NCI-H1092 (cell line): ENCODE measurements around the gene HOMER3.

ENCODE experiments used
- DNase-seq: peaks from one replicate; lab custom pipeline; 2025; lab: John Stamatoyannopoulos, UW

Gene HOMER3

DNA sequence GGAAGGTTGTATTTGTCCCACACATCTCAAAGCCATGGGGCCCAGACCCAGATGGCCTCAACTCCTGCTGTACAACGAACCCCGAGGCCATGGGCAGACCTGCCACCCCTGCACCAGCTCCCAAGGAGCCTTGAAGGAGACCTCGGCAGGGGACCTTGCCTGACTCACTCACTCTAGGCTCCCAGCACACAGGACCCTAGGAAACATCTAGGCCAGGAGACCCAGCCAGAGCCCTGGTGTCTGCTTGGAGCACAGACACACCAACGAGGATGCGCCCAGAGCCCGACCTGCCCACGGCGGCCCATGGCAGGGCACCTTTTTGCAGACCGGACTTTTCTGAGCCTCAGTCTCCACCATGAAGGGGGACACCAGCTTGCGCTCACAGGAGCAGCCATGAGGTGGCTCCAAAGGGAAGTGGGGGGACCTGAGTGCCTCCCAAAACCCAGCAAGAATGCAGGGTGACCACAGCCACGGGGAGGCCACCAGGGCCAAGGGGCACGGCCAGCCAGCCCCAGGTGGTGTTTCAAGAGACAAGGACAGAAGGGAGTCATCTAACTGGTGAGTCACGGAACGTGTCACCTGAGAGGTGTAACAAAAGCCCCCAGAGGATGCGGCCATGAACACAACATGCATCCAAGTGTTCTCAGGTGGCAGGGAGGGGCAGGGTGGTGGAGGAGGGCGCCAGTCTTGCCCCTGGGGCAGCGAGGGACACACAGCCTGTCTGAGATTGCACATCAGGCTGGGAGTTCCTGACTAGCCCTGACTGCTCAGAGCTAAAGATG, 40.1 kb downstream of the HOMER3 start:
- no peak for DNase-seq

DNA sequence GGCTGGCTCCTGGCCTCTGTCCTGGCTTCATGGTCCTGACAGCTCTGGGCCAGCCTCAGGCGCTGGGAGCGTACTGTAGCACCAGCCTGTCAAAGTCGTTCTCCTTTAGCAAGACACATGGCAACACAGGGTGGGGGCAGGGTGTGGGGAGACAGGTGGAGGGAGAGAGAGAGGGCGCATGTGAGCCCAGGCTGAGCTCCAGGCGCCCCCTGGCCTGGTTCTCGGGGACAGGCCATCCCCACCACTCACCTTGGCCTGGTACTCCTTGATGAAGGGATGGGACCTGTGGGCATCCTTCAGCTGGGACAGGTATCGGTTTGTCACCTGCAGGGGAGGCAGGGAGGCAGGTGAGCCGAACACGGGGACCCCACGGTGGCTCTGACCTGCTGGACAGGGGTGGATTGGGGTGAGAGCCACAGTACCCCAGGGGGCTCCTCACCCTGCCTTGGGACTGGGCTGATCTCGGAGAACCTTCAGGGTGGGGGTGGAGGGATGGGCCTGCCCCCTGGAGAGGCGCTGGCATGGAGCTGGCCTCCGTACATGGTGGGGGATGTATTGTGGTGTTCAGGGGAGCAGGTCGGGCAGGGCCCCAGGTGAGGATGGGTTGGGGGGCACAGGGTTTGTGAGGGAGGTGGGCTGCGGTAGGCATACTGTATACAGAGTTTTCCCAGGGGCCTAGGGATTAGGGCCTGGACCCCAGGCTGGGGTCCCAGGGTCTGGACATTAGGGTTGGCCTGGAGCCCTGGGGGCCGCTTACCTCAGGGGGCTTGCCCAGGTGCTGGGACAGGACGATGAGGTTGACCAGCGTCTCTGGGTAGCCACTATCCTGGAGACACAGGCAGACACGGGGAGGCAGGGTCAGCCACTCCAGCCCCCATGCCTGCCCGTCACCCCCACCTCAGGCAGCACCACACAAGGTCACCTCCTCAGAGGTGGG, 41.1 kb downstream of the HOMER3 start:
- no peak for DNase-seq

DNA sequence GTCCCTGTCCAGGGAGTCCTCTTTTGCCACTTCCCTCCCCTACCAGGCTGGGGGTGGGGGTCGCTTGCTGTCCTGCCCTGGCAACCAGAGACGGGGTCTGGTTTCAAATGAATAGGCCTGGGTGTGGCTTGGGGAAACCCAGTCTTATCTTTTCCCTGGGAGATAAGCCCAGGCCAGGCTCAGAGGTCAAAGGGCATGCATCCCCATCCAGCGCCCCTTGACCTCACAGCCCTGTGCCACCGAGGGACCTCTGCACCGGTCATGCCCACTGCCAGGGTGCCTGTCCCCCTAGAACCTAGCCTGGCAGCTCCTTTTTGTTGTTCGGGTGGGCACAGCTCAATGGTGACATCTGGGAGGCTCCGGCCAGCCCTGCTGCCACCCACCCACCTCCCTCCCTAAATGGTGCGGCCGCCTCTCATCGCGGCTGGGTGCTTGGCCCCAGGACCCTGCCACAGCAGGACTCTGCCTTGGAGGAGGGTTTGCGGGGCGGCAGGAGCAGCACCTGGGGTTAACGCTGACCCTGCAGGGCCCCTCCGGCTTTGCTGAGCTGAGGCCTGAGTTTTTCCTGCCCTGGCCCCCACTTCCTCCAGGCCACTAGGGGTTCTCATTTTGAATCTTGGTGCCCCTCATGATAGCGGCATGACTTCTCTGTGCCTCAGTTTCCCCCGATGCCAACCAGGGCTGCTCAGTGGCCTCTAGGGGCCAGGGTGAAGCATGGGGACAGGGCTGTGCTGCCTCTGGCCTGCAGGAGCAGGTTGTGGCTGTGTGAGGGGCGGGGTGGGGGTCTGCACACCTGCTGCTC, 42.2 kb downstream of the HOMER3 start:
- no peak for DNase-seq

- DNase-seq, result no peak
These were observed 42.9 kb downstream of the HOMER3 start for GRCh38 chr19:18898081-18898606.

DNA sequence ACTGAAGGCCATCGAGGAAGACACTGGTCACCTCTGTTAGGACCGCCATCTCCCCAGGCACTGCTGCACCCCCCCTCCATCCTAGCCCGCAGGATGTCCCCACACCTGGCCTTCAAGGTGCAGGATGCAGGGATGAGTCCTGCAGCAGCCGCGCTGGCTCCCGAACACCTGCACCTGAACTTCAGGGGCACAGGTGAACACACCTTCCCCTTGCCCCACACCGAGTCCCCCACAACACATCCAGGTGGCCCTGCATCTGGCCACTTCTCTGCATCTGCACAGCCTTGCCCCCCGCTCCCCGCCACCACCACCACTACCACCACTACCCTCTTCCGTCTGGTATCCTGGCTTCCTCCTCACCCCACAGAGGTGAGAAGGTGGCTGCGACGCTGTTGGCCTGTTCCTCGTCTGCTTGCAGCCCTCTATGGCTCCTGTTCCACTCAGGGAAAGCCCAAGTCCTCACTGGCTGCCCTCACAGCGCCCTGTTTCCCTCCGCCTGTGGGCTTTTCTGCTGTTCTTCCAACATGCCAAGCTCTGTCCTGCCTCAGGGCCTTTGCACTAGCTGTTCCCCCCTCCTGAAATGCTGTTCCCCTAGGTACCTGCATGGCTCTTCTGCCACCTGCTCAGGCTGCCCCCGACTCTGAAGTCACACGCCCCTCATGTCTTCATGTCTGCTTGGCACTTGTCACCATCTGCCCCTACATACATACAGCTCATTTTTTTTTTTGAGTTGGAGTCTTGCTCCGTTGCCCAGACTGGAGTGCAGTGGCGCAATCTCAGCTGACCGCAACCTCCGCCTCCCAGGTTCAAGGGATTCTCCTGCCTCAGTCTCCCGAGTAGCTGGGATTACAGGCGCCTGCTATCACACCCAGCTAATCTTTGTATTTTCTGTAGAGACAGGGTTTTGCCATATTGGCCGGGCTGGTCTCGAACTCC, 43.7 kb downstream of the HOMER3 start:
- no peak for DNase-seq

DNA sequence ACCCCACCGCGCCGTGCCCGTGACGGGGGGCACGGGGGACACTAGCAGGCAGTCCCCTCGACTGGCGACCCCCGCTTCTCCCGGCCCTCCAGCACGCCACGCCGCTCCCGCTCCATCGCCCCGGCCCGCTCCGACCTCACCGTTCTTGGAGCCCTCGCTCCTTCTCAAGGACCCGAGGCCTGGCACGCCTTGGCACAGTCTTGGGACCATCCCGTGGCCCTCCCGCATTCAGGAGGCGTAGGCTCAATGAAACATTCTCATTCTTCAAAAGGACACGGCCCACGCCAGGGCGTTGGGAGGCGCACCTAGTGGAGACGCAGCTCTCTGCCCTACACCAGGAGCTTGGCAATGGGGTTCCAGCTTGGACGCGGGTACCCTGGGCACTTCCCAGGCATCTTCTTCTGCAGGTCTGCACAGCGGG, 44.6 kb downstream of the HOMER3 start:
- no peak for DNase-seq

- DNase-seq, result peak; percentile 21
These were observed 45.1 kb downstream of the HOMER3 start, which contains the start of gene CERS1 for GRCh38 chr19:18895824-18896341. TSS of gene CERS1 (minus strand) at chr19:18896158. CDS start at chr19:18896072, 86 bp downstream.

DNA sequence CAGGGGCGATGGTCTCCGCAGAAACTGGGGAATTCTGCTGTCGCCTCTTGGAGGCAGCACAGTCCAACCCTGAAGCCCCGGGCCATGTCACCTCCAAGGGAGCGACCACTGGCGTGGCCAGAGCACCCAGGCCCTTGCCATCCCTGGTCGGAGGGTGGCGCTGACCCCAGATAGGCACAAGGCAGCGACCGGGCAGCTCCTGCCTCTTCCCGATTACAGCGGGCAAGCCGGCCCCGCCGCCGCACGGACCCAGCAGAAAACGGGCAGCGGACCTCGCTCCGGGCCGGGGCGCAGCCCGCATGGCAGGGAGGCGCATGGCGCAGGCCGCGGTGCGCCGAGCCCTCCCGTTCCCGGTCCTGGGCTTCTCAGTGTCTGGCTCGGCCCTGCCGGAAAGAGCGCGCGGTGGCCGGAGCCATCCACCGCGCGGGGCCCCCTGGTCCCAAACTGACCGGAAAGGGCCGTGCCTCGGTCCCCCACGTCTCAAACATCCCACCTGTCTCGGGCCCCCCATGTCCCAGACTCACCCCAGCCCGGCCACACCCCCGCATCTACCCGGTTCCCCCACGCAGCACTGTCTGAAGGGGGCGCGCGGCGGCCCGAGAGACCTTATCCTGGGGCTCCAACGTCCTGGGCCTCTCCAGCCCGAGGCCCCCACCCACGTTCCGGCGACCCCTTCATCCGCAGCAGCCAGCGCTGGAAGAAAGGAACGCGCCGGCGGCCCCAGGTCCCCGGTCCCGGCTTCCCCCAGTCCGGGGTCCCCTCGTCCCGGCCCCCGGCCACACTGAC, 45.8 kb downstream of the HOMER3 start:
- no peak for DNase-seq

DNA sequence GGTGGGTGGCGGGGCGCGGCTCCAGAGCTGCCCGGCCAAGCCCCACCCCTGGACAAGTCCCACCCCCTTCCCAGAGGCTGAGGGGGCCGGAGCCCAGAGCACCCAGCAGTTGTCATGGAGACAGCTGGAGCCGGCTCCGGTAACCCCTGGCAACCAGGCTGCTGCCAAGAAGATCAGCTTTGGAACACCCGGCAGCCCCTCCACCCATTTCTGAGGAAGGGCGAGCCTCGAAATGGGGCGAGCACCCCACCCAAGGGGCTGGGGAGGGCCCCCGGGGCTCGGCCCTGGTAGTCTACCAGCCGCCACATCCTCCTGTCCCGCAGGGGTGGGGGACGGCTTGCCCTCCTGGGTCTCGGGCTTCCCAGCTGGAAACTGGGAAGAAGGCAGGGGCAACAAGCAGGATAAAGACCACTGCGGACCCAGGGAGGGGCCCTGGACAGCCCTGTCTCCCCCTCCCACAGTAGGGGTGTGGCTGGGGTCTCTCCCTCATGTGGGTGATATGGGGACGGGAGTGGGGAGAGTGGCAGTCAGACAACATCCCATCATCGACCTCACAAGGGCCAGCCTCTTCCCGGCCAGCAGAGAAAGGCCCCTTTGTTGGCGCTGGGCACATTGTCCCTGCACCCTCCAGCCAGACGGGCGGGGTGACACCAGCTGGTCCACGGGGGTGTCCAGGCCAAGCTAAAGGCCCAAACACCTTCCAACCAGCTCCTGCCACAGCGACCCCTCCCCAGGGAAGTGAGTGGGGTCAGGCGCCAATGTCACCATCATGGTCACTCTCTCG, 46.6 kb downstream of the HOMER3 start:
- peak; percentile 69 for DNase-seq

GRCh38 chr19:18893587-18894253, 47.3 kb downstream of the HOMER3 start:
- no peak for DNase-seq

- no peak for DNase-seq
These were observed 50.9 kb downstream of the HOMER3 start for GRCh38 chr19:18889949-18890745.

- no peak for DNase-seq
These were observed 54.0 kb downstream of the HOMER3 start for GRCh38 chr19:18886972-18887371.

DNA sequence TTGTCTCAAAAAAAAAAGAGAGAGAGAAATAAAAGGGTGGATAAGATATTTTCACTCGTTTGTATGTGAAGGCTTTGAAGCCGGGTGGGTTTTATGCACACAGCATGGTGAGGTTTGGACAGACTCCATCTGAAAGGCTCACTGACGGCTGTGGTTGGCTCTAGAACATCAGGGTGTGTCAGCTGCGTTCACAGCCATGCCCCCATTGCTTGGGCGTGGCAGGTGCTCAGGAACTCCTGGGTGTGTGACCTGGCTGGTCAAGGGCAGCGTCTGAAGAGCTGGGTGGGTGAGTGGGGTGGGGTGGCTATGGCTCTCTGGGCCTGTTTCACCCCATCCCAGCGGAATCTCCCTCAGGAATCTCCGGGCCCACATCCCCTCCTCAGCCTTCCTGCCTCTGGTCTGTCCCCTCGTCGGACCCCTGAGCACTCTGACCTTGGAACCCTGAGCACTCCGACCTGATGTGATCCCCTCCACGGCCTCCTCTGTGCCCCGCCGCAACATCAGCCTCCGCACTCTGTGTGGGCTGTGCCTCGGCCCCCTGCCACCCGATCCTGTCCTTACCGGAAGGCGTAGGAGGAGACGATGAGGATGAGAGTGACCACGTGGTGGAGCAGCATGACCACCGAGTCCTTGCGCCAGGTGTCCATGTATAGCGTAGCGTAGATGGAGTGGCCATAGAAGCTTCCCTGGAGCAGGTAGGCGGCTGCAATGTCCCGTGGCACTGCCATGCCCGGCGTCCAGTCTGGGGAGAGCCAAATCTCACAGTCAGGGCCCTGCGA, 57.3 kb downstream of the HOMER3 start:
- no peak for DNase-seq

DNA sequence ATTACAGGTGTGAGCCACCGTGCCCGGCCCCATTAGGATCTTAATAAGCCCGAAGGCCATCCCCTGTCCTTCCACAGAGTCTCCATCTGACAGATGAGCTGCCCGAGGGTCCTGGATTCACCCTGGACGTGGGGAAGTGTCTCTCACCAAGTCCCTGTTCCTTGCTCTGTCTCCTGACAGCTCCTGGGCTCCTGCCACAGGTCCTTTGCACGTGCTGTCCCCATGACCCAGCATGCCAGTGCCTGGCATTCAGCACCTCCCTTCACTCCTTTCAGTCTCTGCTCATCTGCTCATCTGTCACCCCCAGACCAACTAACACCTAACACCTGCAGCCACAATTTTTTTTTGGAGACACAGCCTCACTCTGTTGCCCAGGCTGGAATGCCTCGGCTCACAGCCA, 59.5 kb downstream of the HOMER3 start:
- DNase-seq, result no peak

- DNase-seq, result no peak
These were observed 61.2 kb downstream of the HOMER3 start for GRCh38 chr19:18879579-18880373.
